Osteoblast (primary cell): ENCODE data around the gene KRTAP19-7. TPM values are rescaled to one million over a fixed set of nuclear protein-coding genes. Genes with fewer than 3 reads are reported as not detected.

Experiments
- DNase-seq: peaks from one replicate; pipeline ENCODE4 v3.0.0; 2011; ENCODE audit warnings: low spot score, mixed read lengths; ENCODE audit not compliant: insufficient read length; ENCODE audit errors: missing footprints
- H2AFZ ChIP-seq: 2 replicates; pipeline ENCODE4 v1.6.0; 2011; ENCODE audit warnings: mild to moderate bottlenecking, low read length
- H3K27ac ChIP-seq: 2 replicates; pipeline ENCODE4 v1.5.1; 2011; ENCODE audit warnings: mild to moderate bottlenecking, low read depth, low read length, moderate library complexity
- H3K27me3 ChIP-seq: 2 replicates; pipeline ENCODE4 v1.6.0; 2012; ENCODE audit warnings: mild to moderate bottlenecking, control low read depth, inconsistent platforms, low read length, moderate library complexity; ENCODE audit not compliant: insufficient read depth
- H3K36me3 ChIP-seq: 2 replicates; pipeline ENCODE4 v1.5.1; 2011; ENCODE audit warnings: mild to moderate bottlenecking, low read length, control low read depth, moderate library complexity; ENCODE audit not compliant: insufficient read depth
- H3K4me1 ChIP-seq: 2 replicates; pipeline ENCODE4 v1.5.1; 2011; ENCODE audit warnings: mild to moderate bottlenecking, low read length, control low read depth, moderate library complexity; ENCODE audit not compliant: insufficient read depth
- H3K4me2 ChIP-seq: 2 replicates; pipeline ENCODE4 v1.6.0; 2011; ENCODE audit warnings: mild to moderate bottlenecking, low read length; ENCODE audit not compliant: insufficient read depth
- H3K4me3 ChIP-seq: fragments of 200-600 bp; sonication (generic); 3 replicates; pipeline ENCODE4 v1.5.1; 2012; ENCODE audit warnings: mild to moderate bottlenecking, low read length, inconsistent platforms; ENCODE audit not compliant: insufficient read depth
- H3K79me2 ChIP-seq: 2 replicates; pipeline ENCODE4 v1.6.0; 2012; ENCODE audit warnings: mild to moderate bottlenecking, low read length, control low read depth, inconsistent platforms; ENCODE audit not compliant: insufficient read depth
- H3K9me3 ChIP-seq: 2 replicates; pipeline ENCODE4 v1.5.1; 2011; ENCODE audit warnings: low read depth, low read length, control low read depth
- H4K20me1 ChIP-seq: 2 replicates; pipeline ENCODE4 v1.6.0; 2012; ENCODE audit warnings: mild to moderate bottlenecking, low read length, control low read depth; ENCODE audit not compliant: insufficient read depth
- small RNA-seq: library from RNA; depleted of rRNA; stranded (forward); fragments of <200 nt; gene quantifications from one replicate; pipeline ENCODE3, GENCODE V24; 2012
- total RNA-seq: library from RNA; depleted of rRNA; stranded (reverse); fragments of >200 nt; gene quantifications from 2 replicates; pipeline ENCODE4 v1.2.3, GENCODE V29; 2012
- TF ChIP-seq, protein P1 (sequence below): IDR thresholded peaks from 2 replicates; pipeline ENCODE4 v1.5.1; 2011; ENCODE audit warnings: mild to moderate bottlenecking, low read depth, low read length, moderate library complexity; ENCODE audit errors: extremely low read depth

KRTAP19-7 gene
- total RNA-seq, 1 donor = not detected

DNA sequence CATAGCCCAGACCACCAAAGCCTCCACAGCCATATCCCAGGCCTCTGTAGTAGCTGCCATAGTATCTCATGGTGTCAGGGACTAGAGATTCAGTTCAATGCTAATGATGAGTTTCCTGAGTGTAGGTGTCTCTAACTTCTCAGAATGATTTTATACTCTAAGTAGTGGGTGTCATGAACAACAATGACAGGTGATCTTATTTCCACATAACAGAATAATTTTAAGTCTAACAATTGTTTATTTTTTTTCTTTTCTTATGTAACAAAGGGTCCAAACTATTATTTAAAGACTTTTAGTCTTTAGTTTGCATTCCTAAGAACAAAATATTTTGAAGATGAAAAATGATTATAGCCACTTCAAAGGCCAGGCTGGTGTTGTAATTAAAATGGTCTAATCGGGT lies 19.4 kb downstream of the KRTAP19-7 start, which contains the start of gene KRTAP19-6:
Gene KRTAP19-6 (minus strand): TSS at position 101 of the 400 bp plus-strand sequence. CDS start 31 bp downstream, at position 70.
- H3K4me2 ChIP-seq = no peak within 1 kb of the TSS
- H4K20me1 ChIP-seq = no peaks in the 10 kb centered on the region
- no peak within 1 kb of the TSS for H3K4me3 ChIP-seq
- no peak within 1 kb of the TSS for H3K27ac ChIP-seq
- H3K27me3 ChIP-seq = no peaks in the 10 kb centered on the region
- no peaks in the 10 kb centered on the region for H3K79me2 ChIP-seq
- H3K4me1 ChIP-seq = no peaks in the 10 kb centered on the region
- H2AFZ ChIP-seq = no peak within 1 kb of the TSS
- H3K9me3 ChIP-seq = no peaks in the 10 kb centered on the region
- TF ChIP-seq, protein P1, sequence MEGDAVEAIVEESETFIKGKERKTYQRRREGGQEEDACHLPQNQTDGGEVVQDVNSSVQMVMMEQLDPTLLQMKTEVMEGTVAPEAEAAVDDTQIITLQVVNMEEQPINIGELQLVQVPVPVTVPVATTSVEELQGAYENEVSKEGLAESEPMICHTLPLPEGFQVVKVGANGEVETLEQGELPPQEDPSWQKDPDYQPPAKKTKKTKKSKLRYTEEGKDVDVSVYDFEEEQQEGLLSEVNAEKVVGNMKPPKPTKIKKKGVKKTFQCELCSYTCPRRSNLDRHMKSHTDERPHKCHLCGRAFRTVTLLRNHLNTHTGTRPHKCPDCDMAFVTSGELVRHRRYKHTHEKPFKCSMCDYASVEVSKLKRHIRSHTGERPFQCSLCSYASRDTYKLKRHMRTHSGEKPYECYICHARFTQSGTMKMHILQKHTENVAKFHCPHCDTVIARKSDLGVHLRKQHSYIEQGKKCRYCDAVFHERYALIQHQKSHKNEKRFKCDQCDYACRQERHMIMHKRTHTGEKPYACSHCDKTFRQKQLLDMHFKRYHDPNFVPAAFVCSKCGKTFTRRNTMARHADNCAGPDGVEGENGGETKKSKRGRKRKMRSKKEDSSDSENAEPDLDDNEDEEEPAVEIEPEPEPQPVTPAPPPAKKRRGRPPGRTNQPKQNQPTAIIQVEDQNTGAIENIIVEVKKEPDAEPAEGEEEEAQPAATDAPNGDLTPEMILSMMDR = no peak
- DNase-seq = no peak
- no peaks in the 10 kb centered on the region for H3K36me3 ChIP-seq

DNA sequence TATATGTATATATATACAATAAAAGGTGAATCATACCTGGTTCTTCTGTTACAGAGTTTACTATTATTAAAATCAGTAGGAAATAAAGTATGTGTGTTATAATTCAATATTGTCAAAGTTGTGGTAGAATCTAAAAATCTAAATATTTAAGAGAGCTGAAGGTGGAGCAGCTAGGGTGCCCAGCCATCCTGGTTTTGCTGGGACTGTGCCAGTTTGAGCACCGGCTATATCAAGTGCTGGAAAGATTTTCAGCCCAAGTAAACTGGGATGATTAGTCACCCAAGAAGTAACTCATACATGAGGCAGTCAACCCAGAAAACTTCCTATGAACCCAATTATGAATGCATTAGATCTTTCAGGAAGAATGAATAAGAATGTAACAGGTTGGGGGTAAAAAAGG lies 42.2 kb downstream of the KRTAP19-7 start:
- Histone ChIP-seq H3K36me3 (no peaks in the 10 kb centered on the region), H3K4me3 (no peak overlapping the region), H3K4me1 (no peaks in the 10 kb centered on the region), H3K27ac (no peak overlapping the region), H4K20me1 (no peaks in the 10 kb centered on the region), H3K4me2 (no peak overlapping the region), H2AFZ (no peak overlapping the region), H3K9me3 (no peaks in the 10 kb centered on the region), H3K79me2 (no peaks in the 10 kb centered on the region), H3K27me3 (no peaks in the 10 kb centered on the region)
- no peak for DNase-seq
- TF ChIP-seq, protein P1 = no peak

DNA sequence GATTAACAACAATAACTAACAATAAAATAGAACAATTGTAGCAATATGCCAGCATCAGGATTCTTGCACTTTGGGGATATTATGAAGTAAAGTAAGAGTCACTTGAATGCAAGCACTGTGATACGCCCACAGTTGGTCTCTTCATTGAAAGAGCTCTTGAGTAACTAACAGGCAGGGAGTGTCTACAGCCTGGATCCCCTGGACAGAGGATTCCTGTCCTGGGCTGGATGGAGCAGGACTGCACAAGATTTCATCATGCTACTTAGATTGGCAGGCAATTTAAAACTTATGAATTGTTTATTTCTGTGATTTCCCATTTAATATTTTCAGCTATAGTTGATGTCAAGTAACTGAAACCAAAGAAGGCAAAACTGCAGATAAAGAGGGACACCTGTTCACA lies 45.4 kb downstream of the KRTAP19-7 start:
- Histone ChIP-seq H2AFZ (no peak overlapping the region), H3K36me3 (no peaks in the 10 kb centered on the region), H3K27ac (no peak overlapping the region), H3K4me3 (no peak overlapping the region), H3K4me2 (no peak overlapping the region), H3K4me1 (no peaks in the 10 kb centered on the region), H4K20me1 (no peaks in the 10 kb centered on the region), H3K27me3 (no peaks in the 10 kb centered on the region), H3K79me2 (no peaks in the 10 kb centered on the region), H3K9me3 (no peaks in the 10 kb centered on the region)
- TF ChIP-seq, protein P1 = no peak
- DNase-seq = no peak

Small RNA genes within 50 kb of the gene (small RNA-seq; reads per million reads assigned to genes)
- gene AP000567.1 = not detected
- not detected for gene KRTAP19-10P
- not detected for gene KRTAP19-11P
- gene KRTAP22-1 = not detected
- gene KRTAP22-2 = not detected

Other genes with a start within 250 kb of the KRTAP19-7 start
- gene KRTAP26-1, start 241.0 kb downstream of the KRTAP19-7 start, total RNA-seq = not detected in 2 replicates
- not detected in 2 replicates for gene KRTAP27-1, start 223.6 kb downstream of the KRTAP19-7 start, total RNA-seq
- gene KRTAP23-1, start 212.7 kb downstream of the KRTAP19-7 start, total RNA-seq = not detected in 2 replicates
- not detected in 2 replicates for gene KRTAP13-2, start 189.0 kb downstream of the KRTAP19-7 start, total RNA-seq
- not detected in 2 replicates for gene KRTAP13-1, start 165.3 kb downstream of the KRTAP19-7 start, total RNA-seq
- not detected in 2 replicates for gene KRTAP13-3, start 135.4 kb downstream of the KRTAP19-7 start, total RNA-seq
- gene KRTAP13-4, start 131.1 kb downstream of the KRTAP19-7 start, total RNA-seq = not detected in 2 replicates
- gene KRTAP15-1, start 121.0 kb downstream of the KRTAP19-7 start, total RNA-seq = not detected in 2 replicates
- gene KRTAP19-1, start 80.9 kb downstream of the KRTAP19-7 start, total RNA-seq = not detected in 2 replicates
- not detected in 2 replicates for gene KRTAP19-2, start 73.9 kb downstream of the KRTAP19-7 start, total RNA-seq
- not detected in 2 replicates for gene KRTAP19-3, start 69.3 kb downstream of the KRTAP19-7 start, total RNA-seq
- gene KRTAP19-4, start 64.1 kb downstream of the KRTAP19-7 start, total RNA-seq = not detected in 2 replicates
- gene KRTAP19-5, start 59.2 kb downstream of the KRTAP19-7 start, total RNA-seq = not detected in 2 replicates
- not detected in 2 replicates for gene KRTAP19-6, start 19.4 kb downstream of the KRTAP19-7 start, total RNA-seq
- gene KRTAP22-2, start 29.1 kb upstream of the KRTAP19-7 start, total RNA-seq = not detected in 2 replicates
- gene KRTAP6-3, start 31.1 kb upstream of the KRTAP19-7 start, total RNA-seq = not detected in 2 replicates
- gene KRTAP6-2, start 37.6 kb upstream of the KRTAP19-7 start, total RNA-seq = not detected in 2 replicates
- not detected in 2 replicates for gene KRTAP22-1, start 39.8 kb upstream of the KRTAP19-7 start, total RNA-seq
- gene KRTAP6-1, start 52.6 kb upstream of the KRTAP19-7 start, total RNA-seq = not detected in 2 replicates
- gene KRTAP20-1, start 55.1 kb upstream of the KRTAP19-7 start, total RNA-seq = not detected in 2 replicates
- gene KRTAP20-4, start 59.3 kb upstream of the KRTAP19-7 start, total RNA-seq = not detected in 2 replicates
- not detected in 2 replicates for gene KRTAP20-2, start 73.9 kb upstream of the KRTAP19-7 start, total RNA-seq
- gene KRTAP20-3, start 81.5 kb upstream of the KRTAP19-7 start, total RNA-seq = not detected in 2 replicates
- gene KRTAP21-3, start 157.5 kb upstream of the KRTAP19-7 start, total RNA-seq = not detected in 2 replicates
- not detected in 2 replicates for gene KRTAP21-2, start 185.9 kb upstream of the KRTAP19-7 start, total RNA-seq
- gene KRTAP21-1, start 194.1 kb upstream of the KRTAP19-7 start, total RNA-seq = not detected in 2 replicates